NK-92 (cell line): Measurements from ENCODE around the gene TAF1.
"Not testable (repeated sequence)": the region's sequence is repeated elsewhere in the genome, so short reads cannot be mapped to it uniquely, and the experiment has no call there.

Experiments used
- DNase-seq: peaks from one replicate; lab custom pipeline; 2025; ENCODE audit not compliant: unreplicated experiment; lab: John Stamatoyannopoulos, UW

The TAF1 gene

GRCh38 chrX:71495979-71496378 lies 129.8 kb downstream of the TAF1 start:
- DNase-seq, result not testable (repeated sequence)

- no peak for DNase-seq
Measured at GRCh38 chrX:71496476-71496875, 130.3 kb downstream of the TAF1 start.

DNA sequence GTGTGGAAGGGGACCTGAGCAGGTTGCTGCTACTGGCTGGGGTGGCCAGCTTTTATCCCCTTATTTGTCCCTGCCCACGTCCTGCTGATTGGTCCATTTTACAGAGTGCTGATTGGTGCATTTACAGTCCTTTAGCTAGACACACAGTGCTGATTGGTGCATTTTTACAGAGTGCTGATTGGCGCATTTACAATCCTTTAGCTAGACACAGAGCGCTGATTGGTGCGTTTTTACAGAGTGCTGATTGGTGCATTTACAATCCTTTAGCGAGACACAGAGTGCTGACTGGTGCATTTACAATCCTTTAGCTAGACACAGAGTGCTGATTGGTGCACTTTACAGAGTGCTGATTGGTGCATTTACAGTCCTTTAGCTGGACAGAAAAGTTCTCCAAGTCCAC lies 135.9 kb downstream of the TAF1 start:
- DNase-seq, result not testable (repeated sequence)

DNA sequence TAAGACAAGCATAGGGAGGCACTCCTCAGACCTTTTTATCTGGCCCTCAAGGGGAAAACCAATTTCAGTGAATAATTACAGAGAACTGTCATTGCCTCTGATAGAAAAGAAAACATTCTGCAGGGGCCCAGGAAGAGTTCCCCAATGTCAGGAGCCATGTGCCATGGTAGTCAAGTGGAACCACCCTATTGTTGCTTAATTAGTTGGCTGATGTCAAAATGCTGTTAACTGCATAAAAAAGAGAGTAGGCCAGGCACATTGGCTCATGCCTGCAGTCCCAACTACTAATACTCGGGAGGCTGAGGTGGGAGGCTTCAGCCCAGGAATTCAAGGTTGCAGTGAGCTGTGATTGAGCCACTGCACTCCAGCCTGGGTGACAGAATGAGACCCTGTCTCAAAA lies 138.2 kb downstream of the TAF1 start:
- DNase-seq, result no peak

GRCh38 chrX:71509289-71509688 lies 143.1 kb downstream of the TAF1 start:
- DNase-seq, result no peak

DNA sequence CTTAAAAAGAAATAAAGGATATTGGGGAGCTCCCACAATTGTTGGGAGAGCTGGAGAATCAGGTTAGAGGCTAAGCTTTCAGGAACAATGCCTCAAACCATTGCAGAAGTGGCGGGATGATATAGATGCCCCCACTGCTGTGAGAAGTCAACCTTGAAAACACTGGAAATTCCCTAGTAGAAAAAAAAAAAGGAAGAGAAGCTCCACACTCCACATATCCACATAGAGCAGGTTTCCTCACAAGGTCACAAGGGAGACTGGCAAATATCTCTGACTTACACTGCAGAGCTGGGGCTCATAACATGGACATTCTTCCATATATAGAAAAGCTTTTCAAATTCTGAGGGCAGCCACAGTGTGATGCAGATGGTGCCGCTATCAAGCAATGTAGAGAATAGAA lies 144.0 kb downstream of the TAF1 start:
- DNase-seq, result no peak

DNA sequence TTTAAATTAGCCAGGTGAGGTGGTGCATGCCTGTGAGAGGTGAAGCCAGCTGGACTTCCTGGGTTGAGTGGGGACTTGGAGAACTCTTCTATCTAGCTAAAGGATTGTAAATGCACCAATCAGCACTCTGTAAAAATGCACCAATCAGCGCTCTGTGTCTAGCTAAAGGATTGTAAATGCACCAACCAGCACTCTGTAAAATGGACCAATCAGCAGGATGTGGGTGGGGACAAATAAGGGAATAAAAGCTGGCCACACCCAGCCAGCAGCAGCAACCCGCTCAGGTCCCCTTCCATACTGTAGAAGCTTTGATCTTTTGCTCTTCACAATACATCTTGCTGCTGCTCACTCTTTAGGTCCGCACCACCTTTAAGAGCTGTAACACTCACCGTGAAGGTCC lies 147.6 kb downstream of the TAF1 start:
- not testable (repeated sequence) for DNase-seq

DNA sequence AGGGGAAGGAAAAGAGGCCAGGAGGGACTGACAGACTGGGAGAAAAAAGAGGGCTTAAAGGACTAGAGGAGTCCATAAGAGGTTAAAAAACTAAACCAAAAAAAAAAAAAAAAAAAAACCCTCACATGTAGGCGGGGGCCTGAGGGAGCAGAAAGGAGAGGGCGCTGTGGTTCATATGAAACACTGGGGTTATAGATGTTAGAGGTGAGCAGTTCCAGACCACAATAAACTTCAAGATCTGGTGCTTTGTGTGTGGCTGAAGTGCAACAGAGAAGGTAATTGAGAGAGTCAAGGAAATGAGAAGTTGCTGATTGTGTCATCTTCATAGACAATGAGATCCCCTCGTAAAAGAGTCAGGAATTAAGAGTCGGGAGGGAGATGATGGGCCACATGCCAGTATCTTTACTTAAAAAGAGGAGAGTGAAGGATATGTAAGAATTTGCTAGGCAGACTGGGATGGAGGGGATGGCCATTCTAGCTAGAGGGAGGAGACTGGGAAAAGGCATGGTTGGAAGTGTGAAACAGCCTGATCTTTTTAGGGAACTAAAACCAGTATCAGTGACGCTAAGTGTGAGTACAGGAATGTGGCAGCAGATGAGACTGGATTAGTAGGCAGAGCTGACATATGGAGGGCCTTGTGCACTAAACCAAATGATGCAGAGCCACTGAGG lies 148.3 kb downstream of the TAF1 start:
- DNase-seq, result no peak

DNA sequence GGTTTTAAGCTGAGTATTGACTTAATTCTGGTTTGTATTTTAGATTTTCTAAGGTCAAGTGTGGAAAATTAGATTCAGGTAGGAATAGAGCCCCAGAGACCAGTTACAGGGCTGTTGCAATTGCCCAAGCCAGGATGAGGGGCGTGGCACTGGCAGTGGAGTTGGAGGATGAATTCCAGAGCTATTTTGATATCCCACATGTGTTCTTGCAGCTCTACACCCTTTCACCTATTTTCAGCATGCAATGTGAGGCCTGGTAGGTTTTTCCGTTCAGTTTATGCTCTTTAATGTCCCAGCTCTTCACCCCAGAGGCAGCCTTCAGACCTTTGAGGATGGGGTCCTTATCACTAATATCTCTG lies 148.9 kb downstream of the TAF1 start:
- no peak for DNase-seq
